Peyer's patch (tissue), 4 donors: Measurements from ENCODE around the gene MLYCD.

Source experiments
- POLR2A ChIP-seq, 2 donors: fragments of 450-650 bp; IDR thresholded peaks; one replicate each; pipeline ENCODE4 v1.5.1; 2017; ENCODE audit warnings: antibody characterized with exemption in 2 of 2, mild to moderate bottlenecking in 2 of 2, moderate library complexity in 2 of 2
- TF ChIP-seq, protein P1 (sequence below), 6 experiments: fragments of 450-650 bp in 4 of 6; fragments of 200-600 bp in 2 of 6; sonication (generic) in 1 of 6; IDR thresholded peaks; one replicate each; pipeline ENCODE4 v1.5.1; 2017 to 2019; ENCODE audit warnings: antibody characterized with exemption in 6 of 6, mild to moderate bottlenecking in 3 of 6, moderate library complexity in 1 of 6

DNA sequence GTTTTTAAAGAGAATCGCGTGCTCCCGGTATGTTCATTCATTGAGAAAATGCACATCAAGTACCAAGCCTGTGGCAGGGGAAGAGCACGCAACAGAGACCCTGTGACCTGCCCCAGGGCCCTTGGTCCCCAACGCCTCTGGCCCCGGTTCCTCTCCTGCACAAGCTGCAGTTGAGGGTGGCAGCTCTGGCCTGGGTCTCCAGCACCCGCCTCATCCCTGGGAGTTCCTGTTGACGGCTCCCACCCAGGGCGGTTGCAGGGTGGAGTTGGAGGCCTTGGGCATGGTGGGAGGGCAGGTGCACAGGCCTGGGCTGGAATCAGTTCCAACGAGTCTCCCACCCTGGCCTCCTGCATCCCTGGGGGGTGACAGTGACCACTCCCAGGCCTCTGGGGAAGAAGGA is 74.2 kb downstream of the MLYCD start:
- TF ChIP-seq, protein P1, sequence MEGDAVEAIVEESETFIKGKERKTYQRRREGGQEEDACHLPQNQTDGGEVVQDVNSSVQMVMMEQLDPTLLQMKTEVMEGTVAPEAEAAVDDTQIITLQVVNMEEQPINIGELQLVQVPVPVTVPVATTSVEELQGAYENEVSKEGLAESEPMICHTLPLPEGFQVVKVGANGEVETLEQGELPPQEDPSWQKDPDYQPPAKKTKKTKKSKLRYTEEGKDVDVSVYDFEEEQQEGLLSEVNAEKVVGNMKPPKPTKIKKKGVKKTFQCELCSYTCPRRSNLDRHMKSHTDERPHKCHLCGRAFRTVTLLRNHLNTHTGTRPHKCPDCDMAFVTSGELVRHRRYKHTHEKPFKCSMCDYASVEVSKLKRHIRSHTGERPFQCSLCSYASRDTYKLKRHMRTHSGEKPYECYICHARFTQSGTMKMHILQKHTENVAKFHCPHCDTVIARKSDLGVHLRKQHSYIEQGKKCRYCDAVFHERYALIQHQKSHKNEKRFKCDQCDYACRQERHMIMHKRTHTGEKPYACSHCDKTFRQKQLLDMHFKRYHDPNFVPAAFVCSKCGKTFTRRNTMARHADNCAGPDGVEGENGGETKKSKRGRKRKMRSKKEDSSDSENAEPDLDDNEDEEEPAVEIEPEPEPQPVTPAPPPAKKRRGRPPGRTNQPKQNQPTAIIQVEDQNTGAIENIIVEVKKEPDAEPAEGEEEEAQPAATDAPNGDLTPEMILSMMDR (IDR thresholded peaks at IDR 0.05), result no peak
- TF ChIP-seq POLR2A (IDR thresholded peaks at IDR 0.05), result no peak
